ENCODE results near the gene GALM.

- TF ChIP-seq POLR2A (IDR thresholded peaks at IDR 0.05; ENCODE audit: low read length) (no peak), GATA1 (IDR thresholded peaks at IDR 0.05; ENCODE audit: low read depth, low read length) (no peak)
These were observed 46.3 kb upstream of the GALM start for GRCh38 chr2:38619458-38620164.
